ENCODE data around the gene SEMA3D.

Gene SEMA3D

GRCh38 chr7:85074992-85075391 is 111.9 kb downstream of the SEMA3D start:
- POLR2A ChIA-PET, result no interaction called here
- Histone ChIP-seq H3K4me1 (ENCODE audit: control extremely low read depth in 1 of 4, control insufficient read depth in 4 of 4, insufficient read depth in 4 of 4, low read length in 3 of 4) (peaks cover 0 to 8% (median 2%) of the 10 kb centered on the region in 4 experiments), H3K27me3 (replicated peaks in 2 of 5; ENCODE audit: control insufficient read depth in 4 of 5, insufficient read depth in 5 of 5, low read length in 4 of 5) (no peaks in the 10 kb centered on the region), H3K36me3 (ENCODE audit: control insufficient read depth in 4 of 4, insufficient read depth in 4 of 4, low read length in 3 of 4) (no peaks in the 10 kb centered on the region), H3K27ac (ENCODE audit: insufficient read depth in 1 of 2, low read depth in 1 of 2, low read length in 2 of 2, poor library complexity in 1 of 2, severe bottlenecking in 2 of 2) (no peak overlapping the region), H3K4me3 (ENCODE audit: control insufficient read depth in 1 of 7, extremely low read depth in 1 of 7, insufficient read depth in 4 of 7, low read depth in 2 of 7, low read length in 6 of 7) (no peak overlapping the region), H3K9me3 (ENCODE audit: control extremely low read depth in 1 of 5, control insufficient read depth in 4 of 5, insufficient read depth in 2 of 5, low read depth in 1 of 5, low read length in 4 of 5) (no peaks in the 10 kb centered on the region)
- WGBS (ENCODE audit: insufficient coverage), result no CpG with 5 or more reads among the region's 2 CpGs
- DNase-seq, result no peak
- CTCF ChIA-PET, result no interaction called here

DNA sequence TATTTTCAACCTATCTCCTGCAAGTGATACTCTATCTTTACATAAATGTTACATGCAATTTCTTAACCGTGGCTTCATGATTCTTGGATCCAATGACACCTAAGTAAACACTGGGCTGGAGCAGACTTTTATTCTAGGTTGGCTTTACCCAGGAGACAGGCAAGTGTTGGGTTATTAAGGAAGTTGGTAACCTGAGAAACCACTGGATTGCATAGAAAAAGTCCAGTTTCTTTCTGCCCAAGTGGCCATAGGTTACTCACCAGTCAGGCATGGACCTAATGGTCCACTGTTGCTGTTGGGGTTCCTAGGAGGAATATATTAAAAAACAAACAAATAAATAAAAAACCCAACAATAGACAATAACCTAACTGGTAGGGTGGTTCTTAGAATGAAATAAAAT is 112.8 kb downstream of the SEMA3D start:
- no peaks in the 10 kb centered on the region for H3K27me3 ChIP-seq (replicated peaks in 2 of 5; ENCODE audit: control insufficient read depth in 4 of 5, insufficient read depth in 5 of 5, low read length in 4 of 5)
- DNase-seq, result no peak
- POLR2A ChIA-PET, result no interaction called here
- no peak overlapping the region for H3K27ac ChIP-seq (ENCODE audit: insufficient read depth in 1 of 2, low read depth in 1 of 2, low read length in 2 of 2, poor library complexity in 1 of 2, severe bottlenecking in 2 of 2)
- WGBS (ENCODE audit: insufficient coverage), result no CpG with 5 or more reads among the region's 1 CpG
- CTCF ChIA-PET, result no interaction called here
- no peaks in the 10 kb centered on the region for H3K9me3 ChIP-seq (ENCODE audit: control extremely low read depth in 1 of 5, control insufficient read depth in 4 of 5, insufficient read depth in 2 of 5, low read depth in 1 of 5, low read length in 4 of 5)
- peaks cover 0 to 8% (median 2%) of the 10 kb centered on the region in 4 experiments for H3K4me1 ChIP-seq (ENCODE audit: control extremely low read depth in 1 of 4, control insufficient read depth in 4 of 4, insufficient read depth in 4 of 4, low read length in 3 of 4)
- no peaks in the 10 kb centered on the region for H3K36me3 ChIP-seq (ENCODE audit: control insufficient read depth in 4 of 4, insufficient read depth in 4 of 4, low read length in 3 of 4)
- no peak overlapping the region for H3K4me3 ChIP-seq (ENCODE audit: control insufficient read depth in 1 of 7, extremely low read depth in 1 of 7, insufficient read depth in 4 of 7, low read depth in 2 of 7, low read length in 6 of 7)

GRCh38 chr7:85070967-85071628 is 115.8 kb downstream of the SEMA3D start:
- ChIA-PET POLR2A (no interaction called here), CTCF (interaction anchor here (0.5 kb wide), 1 partner anchor 1663 kb away, joined by 3 read pairs; no protein-coding TSS in a partner anchor)
- no peak for DNase-seq
- WGBS (ENCODE audit: insufficient coverage), result 100% methylated on average over 3 of the region's 5 CpGs
- H3K36me3 ChIP-seq (ENCODE audit: control insufficient read depth in 4 of 4, insufficient read depth in 4 of 4, low read length in 3 of 4), result no peaks in the 10 kb centered on the region
- H3K4me3 ChIP-seq (ENCODE audit: control insufficient read depth in 1 of 7, extremely low read depth in 1 of 7, insufficient read depth in 4 of 7, low read depth in 2 of 7, low read length in 6 of 7), result no peak overlapping the region
- no peaks in the 10 kb centered on the region for H3K27me3 ChIP-seq (replicated peaks in 2 of 5; ENCODE audit: control insufficient read depth in 4 of 5, insufficient read depth in 5 of 5, low read length in 4 of 5)
- no peaks in the 10 kb centered on the region for H3K9me3 ChIP-seq (ENCODE audit: control extremely low read depth in 1 of 5, control insufficient read depth in 4 of 5, insufficient read depth in 2 of 5, low read depth in 1 of 5, low read length in 4 of 5)
- H3K4me1 ChIP-seq (ENCODE audit: control extremely low read depth in 1 of 4, control insufficient read depth in 4 of 4, insufficient read depth in 4 of 4, low read length in 3 of 4), result no peaks in the 10 kb centered on the region
- H3K27ac ChIP-seq (ENCODE audit: insufficient read depth in 1 of 2, low read depth in 1 of 2, low read length in 2 of 2, poor library complexity in 1 of 2, severe bottlenecking in 2 of 2), result no peak overlapping the region

GRCh38 chr7:85068799-85069198 is 118.1 kb downstream of the SEMA3D start:
- no peaks in the 10 kb centered on the region for H3K36me3 ChIP-seq (ENCODE audit: control insufficient read depth in 4 of 4, insufficient read depth in 4 of 4, low read length in 3 of 4)
- no peaks in the 10 kb centered on the region for H3K9me3 ChIP-seq (ENCODE audit: control extremely low read depth in 1 of 5, control insufficient read depth in 4 of 5, insufficient read depth in 2 of 5, low read depth in 1 of 5, low read length in 4 of 5)
- no peaks in the 10 kb centered on the region for H3K4me1 ChIP-seq (ENCODE audit: control extremely low read depth in 1 of 4, control insufficient read depth in 4 of 4, insufficient read depth in 4 of 4, low read length in 3 of 4)
- H3K4me3 ChIP-seq (ENCODE audit: control insufficient read depth in 1 of 7, extremely low read depth in 1 of 7, insufficient read depth in 4 of 7, low read depth in 2 of 7, low read length in 6 of 7), result no peak overlapping the region
- WGBS (ENCODE audit: insufficient coverage), result no CpG with 5 or more reads among the region's 1 CpG
- ChIA-PET CTCF (no interaction called here), POLR2A (no interaction called here)
- H3K27ac ChIP-seq (ENCODE audit: insufficient read depth in 1 of 2, low read depth in 1 of 2, low read length in 2 of 2, poor library complexity in 1 of 2, severe bottlenecking in 2 of 2), result no peak overlapping the region
- H3K27me3 ChIP-seq (replicated peaks in 2 of 5; ENCODE audit: control insufficient read depth in 4 of 5, insufficient read depth in 5 of 5, low read length in 4 of 5), result no peaks in the 10 kb centered on the region
- DNase-seq, result no peak

GRCh38 chr7:85067371-85067770 is 119.5 kb downstream of the SEMA3D start:
- ChIA-PET CTCF (no interaction called here), POLR2A (no interaction called here)
- no peak overlapping the region for H3K27ac ChIP-seq (ENCODE audit: insufficient read depth in 1 of 2, low read depth in 1 of 2, low read length in 2 of 2, poor library complexity in 1 of 2, severe bottlenecking in 2 of 2)
- no peaks in the 10 kb centered on the region for H3K4me1 ChIP-seq (ENCODE audit: control extremely low read depth in 1 of 4, control insufficient read depth in 4 of 4, insufficient read depth in 4 of 4, low read length in 3 of 4)
- H3K9me3 ChIP-seq (ENCODE audit: control extremely low read depth in 1 of 5, control insufficient read depth in 4 of 5, insufficient read depth in 2 of 5, low read depth in 1 of 5, low read length in 4 of 5), result no peaks in the 10 kb centered on the region
- H3K36me3 ChIP-seq (ENCODE audit: control insufficient read depth in 4 of 4, insufficient read depth in 4 of 4, low read length in 3 of 4), result no peaks in the 10 kb centered on the region
- no peak for DNase-seq
- H3K4me3 ChIP-seq (ENCODE audit: control insufficient read depth in 1 of 7, extremely low read depth in 1 of 7, insufficient read depth in 4 of 7, low read depth in 2 of 7, low read length in 6 of 7), result no peak overlapping the region
- no CpG with 5 or more reads among the region's 1 CpG for WGBS (ENCODE audit: insufficient coverage)
- H3K27me3 ChIP-seq (replicated peaks in 2 of 5; ENCODE audit: control insufficient read depth in 4 of 5, insufficient read depth in 5 of 5, low read length in 4 of 5), result no peaks in the 10 kb centered on the region

GRCh38 chr7:85065888-85066485 is 120.9 kb downstream of the SEMA3D start:
- POLR2A ChIA-PET, result no interaction called here
- Histone ChIP-seq H3K27ac (ENCODE audit: insufficient read depth in 1 of 2, low read depth in 1 of 2, low read length in 2 of 2, poor library complexity in 1 of 2, severe bottlenecking in 2 of 2) (no peak overlapping the region), H3K9me3 (ENCODE audit: control extremely low read depth in 1 of 5, control insufficient read depth in 4 of 5, insufficient read depth in 2 of 5, low read depth in 1 of 5, low read length in 4 of 5) (no peaks in the 10 kb centered on the region), H3K27me3 (replicated peaks in 2 of 5; ENCODE audit: control insufficient read depth in 4 of 5, insufficient read depth in 5 of 5, low read length in 4 of 5) (no peaks in the 10 kb centered on the region), H3K4me3 (ENCODE audit: control insufficient read depth in 1 of 7, extremely low read depth in 1 of 7, insufficient read depth in 4 of 7, low read depth in 2 of 7, low read length in 6 of 7) (no peak overlapping the region), H3K36me3 (ENCODE audit: control insufficient read depth in 4 of 4, insufficient read depth in 4 of 4, low read length in 3 of 4) (no peaks in the 10 kb centered on the region), H3K4me1 (ENCODE audit: control extremely low read depth in 1 of 4, control insufficient read depth in 4 of 4, insufficient read depth in 4 of 4, low read length in 3 of 4) (no peaks in the 10 kb centered on the region)
- DNase-seq, result peak in 2 of 3 donors; percentile 15 to 26
- CTCF ChIA-PET, result interaction anchor here (1.0 to 1.7 kb wide), 2 partner anchors 24 to 26 kb away, joined by 3 to 4 read pairs; no protein-coding TSS in a partner anchor

DNA sequence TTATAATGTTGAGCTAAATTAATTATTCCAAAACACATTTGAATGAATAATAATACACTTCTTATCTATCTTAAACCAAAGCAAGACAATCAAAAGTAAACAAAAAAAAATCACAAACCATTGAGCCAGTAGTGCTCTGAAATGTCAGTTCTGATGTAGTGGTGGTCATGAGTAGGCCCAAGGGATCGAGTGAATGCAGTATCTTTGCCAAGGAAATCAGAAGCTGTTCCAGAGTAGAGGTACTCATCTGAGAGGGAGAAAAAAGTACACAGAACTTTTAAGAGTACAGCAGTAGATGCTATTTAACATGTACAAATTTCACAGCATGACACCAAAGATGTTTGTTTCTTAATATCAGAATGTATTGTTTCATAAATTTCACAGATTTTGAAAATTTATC is 121.5 kb downstream of the SEMA3D start:
- Histone ChIP-seq H3K9me3 (ENCODE audit: control extremely low read depth in 1 of 5, control insufficient read depth in 4 of 5, insufficient read depth in 2 of 5, low read depth in 1 of 5, low read length in 4 of 5) (no peaks in the 10 kb centered on the region), H3K4me3 (ENCODE audit: control insufficient read depth in 1 of 7, extremely low read depth in 1 of 7, insufficient read depth in 4 of 7, low read depth in 2 of 7, low read length in 6 of 7) (no peak overlapping the region), H3K27ac (ENCODE audit: insufficient read depth in 1 of 2, low read depth in 1 of 2, low read length in 2 of 2, poor library complexity in 1 of 2, severe bottlenecking in 2 of 2) (no peak overlapping the region), H3K36me3 (ENCODE audit: control insufficient read depth in 4 of 4, insufficient read depth in 4 of 4, low read length in 3 of 4) (no peaks in the 10 kb centered on the region), H3K27me3 (replicated peaks in 2 of 5; ENCODE audit: control insufficient read depth in 4 of 5, insufficient read depth in 5 of 5, low read length in 4 of 5) (no peaks in the 10 kb centered on the region), H3K4me1 (ENCODE audit: control extremely low read depth in 1 of 4, control insufficient read depth in 4 of 4, insufficient read depth in 4 of 4, low read length in 3 of 4) (no peaks in the 10 kb centered on the region)
- ChIA-PET CTCF (interaction anchor here (1.0 to 1.7 kb wide), 2 partner anchors 23 to 25 kb away, joined by 3 to 4 read pairs; no protein-coding TSS in a partner anchor), POLR2A (no interaction called here)
- no CpG with 5 or more reads among the region's 1 CpG for WGBS (ENCODE audit: insufficient coverage)
- no peak for DNase-seq

All from common myeloid progenitor, CD34-positive (primary cell).